ENCODE results near the gene SEMA4B. TPM values are rescaled to one million over a fixed set of nuclear protein-coding genes. Genes with fewer than 3 reads are reported as not detected.

The SEMA4B gene
- total and polyA plus RNA-seq, 10 of the 15 experiments (the other 5 are each of a cell fraction or from before 2014, with no cell fraction given) = 0.87 to 26.0 (median 9.3) TPM

DNA sequence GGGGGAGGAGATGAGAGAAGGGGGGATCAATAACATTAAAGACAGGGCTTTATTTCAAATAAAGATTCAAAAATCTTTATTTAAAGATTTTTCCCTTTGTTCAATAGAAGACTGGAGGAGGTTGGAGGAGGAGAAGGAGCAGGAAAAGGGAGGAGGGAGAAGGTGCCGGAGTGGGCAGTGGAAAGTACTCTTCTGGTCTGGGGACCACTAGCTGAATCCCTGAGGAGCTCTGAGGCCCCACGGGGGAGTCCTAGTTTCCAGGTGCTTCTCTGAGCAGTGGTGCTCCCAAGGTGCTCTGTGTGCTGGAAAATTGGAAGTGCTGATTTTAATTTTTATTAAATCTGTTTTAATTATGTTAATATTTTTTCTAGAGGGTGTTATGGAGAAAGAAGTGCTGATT is 19.4 kb upstream of the SEMA4B start:
- ChIA-PET SMC1A (ENCODE audit: uncharacterized antibody, unreplicated experiment) (interaction anchor here (0.9 to 1.4 kb wide), 3 partner anchors 10 to 40 kb away, joined by 3 to 5 read pairs (median 4); no protein-coding TSS in a partner anchor), CTCF (interaction anchor here (0.6 to 1.1 kb wide), 3 partner anchors 21 to 41 kb away, joined by 3 to 7 read pairs (median 4); no protein-coding TSS in a partner anchor), POLR2A (interaction anchor here (1.3 to 1.5 kb wide), 5 partner anchors 8 to 52 kb away, joined by 3 to 7 read pairs (median 4); partner anchors contain the start of genes CIB1, GDPGP1 and SEMA4B), RAD21 (ENCODE audit: unreplicated experiment) (interaction anchor here (0.7 to 1.1 kb wide), 3 partner anchors 16 to 22 kb away, joined by 3 to 5 read pairs (median 5); no protein-coding TSS in a partner anchor)
- TF ChIP-seq IKZF2 (IDR thresholded peaks at IDR 0.05) (no peak), E4F1 (IDR thresholded peaks at IDR 0.05; ENCODE audit: borderline replicate concordance, partially characterized antibody) (no peak)
- TF ChIP-seq, protein P1, sequence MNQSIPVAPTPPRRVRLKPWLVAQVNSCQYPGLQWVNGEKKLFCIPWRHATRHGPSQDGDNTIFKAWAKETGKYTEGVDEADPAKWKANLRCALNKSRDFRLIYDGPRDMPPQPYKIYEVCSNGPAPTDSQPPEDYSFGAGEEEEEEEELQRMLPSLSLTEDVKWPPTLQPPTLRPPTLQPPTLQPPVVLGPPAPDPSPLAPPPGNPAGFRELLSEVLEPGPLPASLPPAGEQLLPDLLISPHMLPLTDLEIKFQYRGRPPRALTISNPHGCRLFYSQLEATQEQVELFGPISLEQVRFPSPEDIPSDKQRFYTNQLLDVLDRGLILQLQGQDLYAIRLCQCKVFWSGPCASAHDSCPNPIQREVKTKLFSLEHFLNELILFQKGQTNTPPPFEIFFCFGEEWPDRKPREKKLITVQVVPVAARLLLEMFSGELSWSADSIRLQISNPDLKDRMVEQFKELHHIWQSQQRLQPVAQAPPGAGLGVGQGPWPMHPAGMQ (IDR thresholded peaks at IDR 0.05; ENCODE audit: borderline replicate concordance) = no peak
- Histone ChIP-seq H3K79me2 (ENCODE audit: control insufficient read depth, insufficient read depth, low read length) (peaks cover 2% of the 10 kb centered on the region; the same call in 1 of the 2 replicates), H3K4me3 (no peak overlapping the region), H3K4me2 (ENCODE audit: control insufficient read depth, insufficient read depth) (no peak overlapping the region), H3K27me3 (replicated peaks in 1 of 2; ENCODE audit: control insufficient read depth in 2 of 2, insufficient read depth in 2 of 2, low read length in 1 of 2) (no peaks in the 10 kb centered on the region), H3K36me3 (ENCODE audit: control insufficient read depth in 2 of 2, insufficient read depth in 2 of 2, low read length in 1 of 2) (no peaks in the 10 kb centered on the region), H2AFZ (ENCODE audit: control insufficient read depth, low read depth, low read length) (no peak overlapping the region), H3K9ac (ENCODE audit: control insufficient read depth, insufficient read depth, low read length) (no peak overlapping the region), H3K9me3 (replicated peaks; ENCODE audit: control insufficient read depth, insufficient read depth, low read length) (no peaks in the 10 kb centered on the region), H4K20me1 (ENCODE audit: control insufficient read depth, insufficient read depth) (no peaks in the 10 kb centered on the region), H3K27ac (ENCODE audit: control insufficient read depth, insufficient read depth) (no peak overlapping the region), H3K4me1 (ENCODE audit: control insufficient read depth, insufficient read depth, low read length) (peaks cover 31% of the 10 kb centered on the region)
- DNase-seq (ENCODE audit: low read depth, low spot score) = no peak
- ATAC-seq = no peak
- 46% methylated on average over 2 of the region's 2 CpGs for WGBS (ENCODE audit: insufficient coverage, insufficient replicate concordance, low lambda C conversion rate, missing lambda C conversion rate)
- intact Hi-C loops (cut with micrococcal nuclease; ENCODE audit: unreplicated experiment) (no loop called here), in situ Hi-C loops (cut with MboI) (no loop called here)
- no TSS peak for BruUV-seq (replicated peaks)
- no peak for FAIRE-seq
